ENCODE data around the gene KCNMA1.
"Not testable (repeated sequence)": the region's sequence is repeated elsewhere in the genome, so short reads cannot be mapped to it uniquely, and the experiment has no call there.

The KCNMA1 gene

GRCh38 chr10:77590344-77591237 lies 47.0 kb downstream of the KCNMA1 start:
- no peaks in the 10 kb centered on the region for H3K4me1 ChIP-seq (ENCODE audit: insufficient read depth, low read length)
- H2AFZ ChIP-seq (ENCODE audit: low read depth, low read length) = no peak overlapping the region
- no peaks in the 10 kb centered on the region for H3K27me3 ChIP-seq (ENCODE audit: insufficient read depth, low read length)
- no peak overlapping the region for H3K4me3 ChIP-seq (ENCODE audit: low read length)
- H3K9me3 ChIP-seq (ENCODE audit: low read length) = no peaks in the 10 kb centered on the region
- no peaks in the 10 kb centered on the region for H3K36me3 ChIP-seq (ENCODE audit: insufficient read depth, low read length)

DNA sequence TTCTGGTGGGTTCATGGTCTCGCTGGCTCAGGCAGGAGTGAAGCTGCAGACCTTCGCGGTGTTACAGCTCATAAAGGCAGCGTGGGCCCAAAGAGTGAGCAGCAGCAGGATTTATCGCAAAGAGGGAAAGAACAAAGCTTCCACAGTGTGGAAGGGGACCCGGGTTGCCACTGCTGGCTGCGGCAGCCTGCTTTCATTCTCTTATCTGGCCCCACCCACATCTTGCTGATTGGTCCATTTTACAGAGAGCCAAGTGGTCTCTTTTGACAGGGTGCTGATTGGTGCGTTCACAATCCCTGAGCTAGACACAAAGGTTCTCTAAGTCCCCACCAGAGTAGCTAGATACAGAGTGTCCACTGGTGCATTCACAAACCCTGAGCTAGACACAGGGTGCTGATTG lies 47.9 kb downstream of the KCNMA1 start:
- not testable (repeated sequence) for H3K9me3 ChIP-seq (ENCODE audit: low read length); H3K36me3 ChIP-seq (ENCODE audit: insufficient read depth, low read length); H3K4me3 ChIP-seq (ENCODE audit: low read length); H2AFZ ChIP-seq (ENCODE audit: low read depth, low read length); H3K4me1 ChIP-seq (ENCODE audit: insufficient read depth, low read length); H3K27me3 ChIP-seq (ENCODE audit: insufficient read depth, low read length)

- H3K4me1 ChIP-seq (ENCODE audit: insufficient read depth, low read length) = no peaks in the 10 kb centered on the region
- no peak overlapping the region for H3K4me3 ChIP-seq (ENCODE audit: low read length)
- no peaks in the 10 kb centered on the region for H3K36me3 ChIP-seq (ENCODE audit: insufficient read depth, low read length)
- no peaks in the 10 kb centered on the region for H3K9me3 ChIP-seq (ENCODE audit: low read length)
- no peaks in the 10 kb centered on the region for H3K27me3 ChIP-seq (ENCODE audit: insufficient read depth, low read length)
- no peak overlapping the region for H2AFZ ChIP-seq (ENCODE audit: low read depth, low read length)
Measured at GRCh38 chr10:77588886-77589285, 48.7 kb downstream of the KCNMA1 start.

DNA sequence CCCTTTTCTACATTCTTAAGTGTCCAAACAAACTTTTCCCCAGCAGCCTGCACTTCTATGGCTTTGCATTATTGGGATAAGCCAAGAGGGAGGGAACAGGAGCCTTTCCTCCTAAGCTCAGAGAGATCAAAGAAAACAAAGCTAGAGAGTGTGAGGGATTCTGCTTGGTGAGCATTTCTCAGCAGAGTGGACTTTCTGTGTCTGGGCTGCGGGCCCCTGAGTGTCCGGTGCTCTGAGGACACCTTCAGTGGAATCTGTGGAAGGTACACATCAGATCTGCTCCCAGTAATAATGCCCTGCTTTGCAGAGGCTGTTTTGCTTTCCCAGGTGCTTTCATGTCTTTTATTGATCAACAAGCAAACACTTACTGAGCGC lies 50.2 kb downstream of the KCNMA1 start:
- Histone ChIP-seq H3K4me3 (ENCODE audit: low read length) (no peak overlapping the region), H3K4me1 (ENCODE audit: insufficient read depth, low read length) (no peaks in the 10 kb centered on the region), H2AFZ (ENCODE audit: low read depth, low read length) (no peak overlapping the region), H3K27me3 (ENCODE audit: insufficient read depth, low read length) (no peaks in the 10 kb centered on the region), H3K36me3 (ENCODE audit: insufficient read depth, low read length) (no peaks in the 10 kb centered on the region), H3K9me3 (ENCODE audit: low read length) (no peaks in the 10 kb centered on the region)

GRCh38 chr10:77586719-77587415 lies 50.7 kb downstream of the KCNMA1 start:
- Histone ChIP-seq H2AFZ (ENCODE audit: low read depth, low read length) (no peak overlapping the region), H3K4me3 (ENCODE audit: low read length) (no peak overlapping the region), H3K4me1 (ENCODE audit: insufficient read depth, low read length) (no peaks in the 10 kb centered on the region), H3K9me3 (ENCODE audit: low read length) (no peaks in the 10 kb centered on the region), H3K36me3 (ENCODE audit: insufficient read depth, low read length) (no peaks in the 10 kb centered on the region), H3K27me3 (ENCODE audit: insufficient read depth, low read length) (no peaks in the 10 kb centered on the region)

- Histone ChIP-seq H3K4me3 (ENCODE audit: low read length) (no peak overlapping the region), H3K27me3 (ENCODE audit: insufficient read depth, low read length) (no peaks in the 10 kb centered on the region), H2AFZ (ENCODE audit: low read depth, low read length) (no peak overlapping the region), H3K36me3 (ENCODE audit: insufficient read depth, low read length) (no peaks in the 10 kb centered on the region), H3K4me1 (ENCODE audit: insufficient read depth, low read length) (no peaks in the 10 kb centered on the region), H3K9me3 (ENCODE audit: low read length) (no peaks in the 10 kb centered on the region)
Measured at GRCh38 chr10:77584938-77585337, 52.7 kb downstream of the KCNMA1 start.

GRCh38 chr10:77583527-77583926 lies 54.1 kb downstream of the KCNMA1 start:
- H3K4me1 ChIP-seq (ENCODE audit: insufficient read depth, low read length) = no peaks in the 10 kb centered on the region
- no peaks in the 10 kb centered on the region for H3K27me3 ChIP-seq (ENCODE audit: insufficient read depth, low read length)
- H2AFZ ChIP-seq (ENCODE audit: low read depth, low read length) = no peak overlapping the region
- H3K36me3 ChIP-seq (ENCODE audit: insufficient read depth, low read length) = no peaks in the 10 kb centered on the region
- no peaks in the 10 kb centered on the region for H3K9me3 ChIP-seq (ENCODE audit: low read length)
- no peak overlapping the region for H3K4me3 ChIP-seq (ENCODE audit: low read length)

GRCh38 chr10:77582710-77583115 lies 54.9 kb downstream of the KCNMA1 start:
- Histone ChIP-seq H3K36me3 (ENCODE audit: insufficient read depth, low read length) (no peaks in the 10 kb centered on the region), H3K4me3 (ENCODE audit: low read length) (no peak overlapping the region), H3K4me1 (ENCODE audit: insufficient read depth, low read length) (no peaks in the 10 kb centered on the region)

DNA sequence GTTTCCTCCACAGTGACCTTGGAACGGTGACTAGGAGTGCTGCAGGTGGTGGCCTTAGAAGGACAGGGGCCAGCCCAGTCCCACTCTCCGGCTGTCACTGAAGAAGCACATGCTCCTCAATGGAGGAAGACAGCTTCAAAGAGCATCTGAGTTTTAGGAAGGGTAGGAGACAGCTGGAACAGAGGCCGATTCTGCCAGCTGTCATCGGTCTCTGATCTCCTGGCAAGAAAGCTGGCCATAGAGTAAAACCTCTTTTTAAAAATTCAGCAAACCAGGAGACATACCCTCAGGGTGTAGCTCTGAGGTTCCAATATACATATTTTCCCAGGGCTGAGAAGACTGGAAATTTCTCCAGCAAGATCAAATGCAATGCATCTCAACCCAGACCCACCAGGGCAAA lies 55.9 kb downstream of the KCNMA1 start:
- Histone ChIP-seq H3K9me3 (ENCODE audit: low read length) (no peaks in the 10 kb centered on the region), H3K36me3 (ENCODE audit: insufficient read depth, low read length) (no peaks in the 10 kb centered on the region), H2AFZ (ENCODE audit: low read depth, low read length) (no peak overlapping the region), H3K4me3 (ENCODE audit: low read length) (no peak overlapping the region), H3K4me1 (ENCODE audit: insufficient read depth, low read length) (no peaks in the 10 kb centered on the region), H3K27me3 (ENCODE audit: insufficient read depth, low read length) (no peaks in the 10 kb centered on the region)

More at GRCh38 chr10:77582710-77583115, 54.9 kb downstream of the KCNMA1 start:
- Histone ChIP-seq H3K27me3 (ENCODE audit: insufficient read depth, low read length) (no peaks in the 10 kb centered on the region), H3K9me3 (ENCODE audit: low read length) (no peaks in the 10 kb centered on the region), H2AFZ (ENCODE audit: low read depth, low read length) (no peak overlapping the region)

GRCh38 chr10:77580482-77580881 lies 57.1 kb downstream of the KCNMA1 start:
- no peak overlapping the region for H3K4me3 ChIP-seq (ENCODE audit: low read length)
- H3K4me1 ChIP-seq (ENCODE audit: insufficient read depth, low read length) = no peaks in the 10 kb centered on the region
- H3K36me3 ChIP-seq (ENCODE audit: insufficient read depth, low read length) = no peaks in the 10 kb centered on the region
- H3K9me3 ChIP-seq (ENCODE audit: low read length) = no peaks in the 10 kb centered on the region
- no peaks in the 10 kb centered on the region for H3K27me3 ChIP-seq (ENCODE audit: insufficient read depth, low read length)
- no peak overlapping the region for H2AFZ ChIP-seq (ENCODE audit: low read depth, low read length)

- no peak overlapping the region for H2AFZ ChIP-seq (ENCODE audit: low read depth, low read length)
Measured at GRCh38 chr10:77578583-77579227, 58.9 kb downstream of the KCNMA1 start.

DNA sequence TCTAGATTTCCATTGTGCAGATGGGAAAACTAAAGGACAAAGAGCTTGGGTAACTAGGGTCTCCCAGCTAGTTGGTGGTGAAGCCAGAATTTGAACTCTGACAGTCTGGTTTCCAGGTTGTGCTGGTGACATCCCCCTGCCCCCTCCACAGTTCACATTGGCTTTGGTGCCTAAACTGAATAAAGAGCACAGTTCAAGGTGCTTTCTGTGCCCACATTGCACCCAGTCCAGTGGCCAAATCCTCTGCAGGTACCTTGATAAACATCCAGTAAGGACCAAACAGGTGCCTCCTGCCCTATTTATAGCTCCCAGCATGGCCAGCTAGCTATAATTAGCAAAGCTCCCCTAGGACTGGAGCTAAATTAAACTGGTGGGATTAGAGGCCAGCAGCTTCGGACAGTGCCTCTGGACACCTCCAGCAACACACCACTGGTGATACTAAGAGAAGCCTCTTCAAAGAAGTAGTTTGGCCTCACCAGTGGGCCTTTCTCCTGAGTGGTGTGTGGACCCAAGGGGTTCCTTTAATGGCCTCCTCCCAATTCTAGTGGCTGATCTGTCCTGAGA lies 59.9 kb downstream of the KCNMA1 start:
- no peaks in the 10 kb centered on the region for H3K27me3 ChIP-seq (ENCODE audit: insufficient read depth, low read length)
- H3K9me3 ChIP-seq (ENCODE audit: low read length) = no peaks in the 10 kb centered on the region
- no peak overlapping the region for H2AFZ ChIP-seq (ENCODE audit: low read depth, low read length)
- no peaks in the 10 kb centered on the region for H3K4me1 ChIP-seq (ENCODE audit: insufficient read depth, low read length)
- H3K36me3 ChIP-seq (ENCODE audit: insufficient read depth, low read length) = no peaks in the 10 kb centered on the region
- H3K4me3 ChIP-seq (ENCODE audit: low read length) = no peak overlapping the region

More at GRCh38 chr10:77578583-77579227, 58.9 kb downstream of the KCNMA1 start:
- no peaks in the 10 kb centered on the region for H3K9me3 ChIP-seq (ENCODE audit: low read length)
- no peaks in the 10 kb centered on the region for H3K27me3 ChIP-seq (ENCODE audit: insufficient read depth, low read length)
- H3K4me3 ChIP-seq (ENCODE audit: low read length) = no peak overlapping the region
- no peaks in the 10 kb centered on the region for H3K4me1 ChIP-seq (ENCODE audit: insufficient read depth, low read length)
- no peaks in the 10 kb centered on the region for H3K36me3 ChIP-seq (ENCODE audit: insufficient read depth, low read length)
